Fibroblast of skin of left biceps (primary cell): ENCODE data around the gene GGNBP2.

ENCODE experiments used
- DNase-seq, 2 experiments: peaks; one replicate each; pipeline ENCODE4 v3.0.0-alpha.2; 2013; ENCODE audit warnings: low read depth in 2 of 2

The GGNBP2 gene

GRCh38 chr17:36629970-36630502, 85.3 kb downstream of the GGNBP2 start:
- DNase-seq, result no peak

DNA sequence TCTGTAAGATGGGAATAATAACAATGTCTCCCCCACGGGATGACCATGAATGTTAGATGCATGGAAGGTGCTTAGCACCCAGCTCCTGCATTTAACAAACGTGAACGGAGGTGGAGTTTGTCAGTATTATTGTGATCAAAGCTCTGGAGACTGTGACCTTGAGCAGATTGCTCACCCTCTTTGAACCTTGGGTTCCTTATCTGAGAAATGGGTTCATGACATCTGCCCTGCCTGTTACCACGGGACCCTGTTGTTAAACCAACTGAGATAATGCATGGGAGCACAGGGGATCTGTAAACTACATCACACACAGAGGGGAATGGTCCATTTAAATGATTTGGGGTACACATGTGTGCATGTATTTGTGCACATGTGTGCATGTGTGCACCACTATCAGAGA, 86.3 kb downstream of the GGNBP2 start:
- DNase-seq, result no peak

- DNase-seq, result no peak
Observed at GRCh38 chr17:36632916-36633771, 88.4 kb downstream of the GGNBP2 start.
